Nephron (organoid): ENCODE measurements around the gene SLC7A4.

ENCODE experiments used
- H3K27ac Mint-ChIP-seq, 3 experiments: 2 replicates each; pipeline ENCODE4 v1.8.0; 2020; ENCODE audit warnings: mixed read lengths in 3 of 3, mild to moderate bottlenecking in 2 of 3, moderate library complexity in 1 of 3
- H3K27me3 Mint-ChIP-seq: 2 replicates; pipeline ENCODE4 v1.8.0; 2021; ENCODE audit warnings: low read depth, mild to moderate bottlenecking, moderate library complexity, mixed read lengths
- H3K36me3 Mint-ChIP-seq: 2 replicates; pipeline ENCODE4 v1.8.0; 2020; ENCODE audit warnings: low read depth, mixed read lengths
- H3K4me1 Mint-ChIP-seq: 2 replicates; pipeline ENCODE4 v1.8.0; 2020; ENCODE audit warnings: mixed read lengths
- H3K4me3 Mint-ChIP-seq, 3 experiments: 2 replicates each; pipeline ENCODE4 v1.8.0; 2020; ENCODE audit warnings: mild to moderate bottlenecking in 3 of 3, mixed read lengths in 3 of 3, moderate library complexity in 2 of 3
- H3K9me3 Mint-ChIP-seq: 2 replicates; pipeline ENCODE4 v1.8.0; 2020; ENCODE audit warnings: mixed read lengths
- TF ChIP-seq, protein P1 (sequence below), 3 experiments: fragments of 200-600 bp; sonication (generic); IDR thresholded peaks; one replicate each; pipeline ENCODE4 v1.5.0; 2021; ENCODE audit warnings: antibody characterized with exemption in 3 of 3; ENCODE audit not compliant: unreplicated experiment in 3 of 3

Gene SLC7A4, protein sequence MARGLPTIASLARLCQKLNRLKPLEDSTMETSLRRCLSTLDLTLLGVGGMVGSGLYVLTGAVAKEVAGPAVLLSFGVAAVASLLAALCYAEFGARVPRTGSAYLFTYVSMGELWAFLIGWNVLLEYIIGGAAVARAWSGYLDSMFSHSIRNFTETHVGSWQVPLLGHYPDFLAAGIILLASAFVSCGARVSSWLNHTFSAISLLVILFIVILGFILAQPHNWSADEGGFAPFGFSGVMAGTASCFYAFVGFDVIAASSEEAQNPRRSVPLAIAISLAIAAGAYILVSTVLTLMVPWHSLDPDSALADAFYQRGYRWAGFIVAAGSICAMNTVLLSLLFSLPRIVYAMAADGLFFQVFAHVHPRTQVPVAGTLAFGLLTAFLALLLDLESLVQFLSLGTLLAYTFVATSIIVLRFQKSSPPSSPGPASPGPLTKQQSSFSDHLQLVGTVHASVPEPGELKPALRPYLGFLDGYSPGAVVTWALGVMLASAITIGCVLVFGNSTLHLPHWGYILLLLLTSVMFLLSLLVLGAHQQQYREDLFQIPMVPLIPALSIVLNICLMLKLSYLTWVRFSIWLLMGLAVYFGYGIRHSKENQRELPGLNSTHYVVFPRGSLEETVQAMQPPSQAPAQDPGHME

DNA sequence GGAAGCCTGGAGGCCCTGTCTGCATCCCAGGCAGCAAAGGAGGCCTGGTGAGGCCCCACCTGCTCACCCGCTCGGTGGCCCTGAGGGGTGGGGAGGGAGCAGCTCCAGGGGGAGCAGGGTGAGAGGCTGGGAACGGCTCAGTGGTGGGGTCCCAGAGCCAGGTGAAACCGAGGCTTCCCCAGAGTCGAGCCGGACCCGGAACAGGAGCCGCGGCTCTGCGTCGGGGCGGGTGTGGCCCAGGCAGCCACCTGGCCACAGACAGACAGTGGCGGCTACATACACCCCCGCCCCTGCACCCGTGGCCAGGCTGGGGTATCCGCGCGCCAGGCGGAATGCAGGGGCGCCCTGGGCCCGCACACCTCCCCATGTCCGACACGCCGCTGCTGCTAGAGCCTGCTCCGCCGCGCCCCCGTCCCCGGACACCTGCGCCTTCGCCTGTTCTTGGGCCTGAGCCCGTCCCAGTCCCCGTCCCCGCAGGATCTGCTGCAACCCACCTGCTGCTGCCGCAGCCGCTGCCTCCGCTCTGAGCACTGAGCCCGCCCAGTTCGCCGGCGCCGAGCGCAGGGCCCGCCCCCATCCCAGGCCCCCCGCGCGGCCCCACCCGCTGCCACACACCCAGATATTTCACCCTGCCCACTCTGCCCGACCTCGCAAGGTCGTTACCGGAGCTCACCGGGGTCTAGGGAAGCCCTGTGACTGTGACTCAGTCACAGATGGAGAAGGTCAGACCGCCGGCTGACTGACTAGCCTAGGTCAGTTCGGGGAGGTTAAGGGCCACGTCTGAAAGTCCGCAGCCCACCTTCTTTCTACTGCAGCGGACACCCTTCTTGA is at the start of gene SLC7A4:
Gene SLC7A4 (minus strand): TSS at position 525 of the 831 bp plus-strand sequence. CDS start 749 bp downstream, outside the sequence.
- Mint-ChIP-seq H3K4me3 (peak within 1 kb of the TSS in 2 of 3 experiments; percentile 8 to 68), H3K4me1 (peaks cover 21% of the 10 kb centered on the region), H3K27ac (no peak within 1 kb of the TSS), H3K36me3 (no peaks in the 10 kb centered on the region), H3K27me3 (peaks cover 29% of the 10 kb centered on the region), H3K9me3 (no peaks in the 10 kb centered on the region)
- TF ChIP-seq, protein P1, sequence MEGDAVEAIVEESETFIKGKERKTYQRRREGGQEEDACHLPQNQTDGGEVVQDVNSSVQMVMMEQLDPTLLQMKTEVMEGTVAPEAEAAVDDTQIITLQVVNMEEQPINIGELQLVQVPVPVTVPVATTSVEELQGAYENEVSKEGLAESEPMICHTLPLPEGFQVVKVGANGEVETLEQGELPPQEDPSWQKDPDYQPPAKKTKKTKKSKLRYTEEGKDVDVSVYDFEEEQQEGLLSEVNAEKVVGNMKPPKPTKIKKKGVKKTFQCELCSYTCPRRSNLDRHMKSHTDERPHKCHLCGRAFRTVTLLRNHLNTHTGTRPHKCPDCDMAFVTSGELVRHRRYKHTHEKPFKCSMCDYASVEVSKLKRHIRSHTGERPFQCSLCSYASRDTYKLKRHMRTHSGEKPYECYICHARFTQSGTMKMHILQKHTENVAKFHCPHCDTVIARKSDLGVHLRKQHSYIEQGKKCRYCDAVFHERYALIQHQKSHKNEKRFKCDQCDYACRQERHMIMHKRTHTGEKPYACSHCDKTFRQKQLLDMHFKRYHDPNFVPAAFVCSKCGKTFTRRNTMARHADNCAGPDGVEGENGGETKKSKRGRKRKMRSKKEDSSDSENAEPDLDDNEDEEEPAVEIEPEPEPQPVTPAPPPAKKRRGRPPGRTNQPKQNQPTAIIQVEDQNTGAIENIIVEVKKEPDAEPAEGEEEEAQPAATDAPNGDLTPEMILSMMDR (IDR thresholded peaks at IDR 0.05; ENCODE audit: unreplicated experiment in 3 of 3) = no peak

DNA sequence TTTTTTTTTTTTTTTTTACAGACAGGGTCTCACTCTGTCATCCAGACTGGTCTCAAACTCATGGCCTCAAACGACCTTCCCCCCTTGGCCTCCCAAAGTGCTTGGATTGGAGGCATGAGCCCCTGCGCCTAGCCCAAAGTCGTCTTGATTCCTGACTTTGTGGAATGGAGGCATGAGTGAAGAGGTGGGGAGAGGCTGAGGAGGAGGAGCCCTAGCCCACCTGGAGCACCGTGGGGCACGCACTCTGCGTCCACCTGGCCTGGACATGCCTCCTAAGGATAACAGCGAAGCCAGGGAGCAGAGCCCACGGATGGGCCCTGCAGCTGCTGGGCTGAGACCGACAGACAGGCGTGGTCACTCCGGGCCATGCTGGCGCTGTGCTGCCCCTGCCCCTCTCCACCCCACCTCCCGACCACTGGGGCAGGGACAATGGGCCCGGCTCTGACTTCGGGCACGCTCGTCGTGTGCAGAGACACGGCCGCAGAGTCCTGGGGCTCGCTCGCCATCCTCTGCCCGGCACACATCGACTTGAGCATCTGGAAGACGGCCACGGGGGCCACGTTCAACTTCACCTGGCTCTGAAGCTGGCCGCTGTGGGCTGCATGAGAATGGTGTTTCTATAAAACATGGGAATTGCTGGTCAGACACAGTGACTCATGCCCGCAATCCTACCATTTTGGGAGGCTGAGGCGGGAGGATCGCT is 48.2 kb upstream of the SLC7A4 start:
- peaks cover 3% of the 10 kb centered on the region for H3K27me3 Mint-ChIP-seq
- H3K27ac Mint-ChIP-seq = no peak overlapping the region
- no peaks in the 10 kb centered on the region for H3K36me3 Mint-ChIP-seq
- no peaks in the 10 kb centered on the region for H3K4me1 Mint-ChIP-seq
- no peaks in the 10 kb centered on the region for H3K9me3 Mint-ChIP-seq
- no peak overlapping the region for H3K4me3 Mint-ChIP-seq
- TF ChIP-seq, protein P1 (IDR thresholded peaks at IDR 0.05; ENCODE audit: unreplicated experiment in 3 of 3) = no peak

DNA sequence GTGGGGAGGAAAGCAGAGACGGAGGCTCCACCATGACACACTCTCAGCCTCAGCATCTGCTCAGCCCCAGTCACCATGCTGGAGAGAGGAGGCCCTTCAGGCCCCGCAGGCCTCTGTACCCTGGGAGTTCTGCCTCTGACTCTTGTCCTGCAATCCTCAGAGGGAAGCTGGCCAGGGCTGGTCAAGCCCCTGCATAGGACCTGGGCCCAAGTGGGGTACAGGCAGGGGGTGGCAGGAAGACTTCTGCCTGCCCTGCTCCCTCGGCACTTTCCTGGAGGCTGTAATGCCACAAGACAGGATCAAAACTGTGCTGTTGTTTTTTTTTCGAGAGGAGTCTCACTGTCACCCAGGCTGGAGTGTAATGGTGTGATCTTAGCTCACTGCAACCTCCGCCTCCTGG is 47.1 kb upstream of the SLC7A4 start:
- no peak overlapping the region for H3K27ac Mint-ChIP-seq
- H3K27me3 Mint-ChIP-seq = peaks cover 3% of the 10 kb centered on the region
- no peaks in the 10 kb centered on the region for H3K9me3 Mint-ChIP-seq
- TF ChIP-seq, protein P1 (IDR thresholded peaks at IDR 0.05; ENCODE audit: unreplicated experiment in 3 of 3) = no peak
- no peaks in the 10 kb centered on the region for H3K36me3 Mint-ChIP-seq
- no peaks in the 10 kb centered on the region for H3K4me1 Mint-ChIP-seq
- no peak overlapping the region for H3K4me3 Mint-ChIP-seq

DNA sequence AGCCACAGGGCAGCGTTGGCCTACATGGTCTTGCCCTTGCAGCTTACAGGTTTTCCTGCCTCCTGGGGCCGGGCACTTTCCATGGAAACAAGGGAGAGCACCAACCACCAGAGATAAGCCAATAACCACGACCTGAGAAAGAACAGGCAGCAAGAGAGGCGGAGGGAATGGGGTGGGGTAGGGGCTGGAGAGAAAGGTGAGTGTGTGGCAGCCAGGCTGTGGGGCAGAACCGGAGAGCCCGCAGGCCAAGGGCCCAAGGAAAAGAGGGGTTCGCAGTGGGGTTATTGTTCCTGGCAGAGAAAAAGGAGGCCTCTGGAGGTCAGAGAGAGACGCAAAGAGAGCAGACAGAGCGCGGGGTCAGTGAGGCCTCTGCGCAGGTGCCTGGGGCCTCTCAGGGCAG is 46.6 kb upstream of the SLC7A4 start:
- Mint-ChIP-seq H3K4me1 (no peaks in the 10 kb centered on the region), H3K4me3 (no peak overlapping the region), H3K27me3 (peaks cover 3% of the 10 kb centered on the region), H3K36me3 (no peaks in the 10 kb centered on the region), H3K27ac (no peak overlapping the region), H3K9me3 (no peaks in the 10 kb centered on the region)
- TF ChIP-seq, protein P1 (IDR thresholded peaks at IDR 0.05; ENCODE audit: unreplicated experiment in 3 of 3) = no peak

DNA sequence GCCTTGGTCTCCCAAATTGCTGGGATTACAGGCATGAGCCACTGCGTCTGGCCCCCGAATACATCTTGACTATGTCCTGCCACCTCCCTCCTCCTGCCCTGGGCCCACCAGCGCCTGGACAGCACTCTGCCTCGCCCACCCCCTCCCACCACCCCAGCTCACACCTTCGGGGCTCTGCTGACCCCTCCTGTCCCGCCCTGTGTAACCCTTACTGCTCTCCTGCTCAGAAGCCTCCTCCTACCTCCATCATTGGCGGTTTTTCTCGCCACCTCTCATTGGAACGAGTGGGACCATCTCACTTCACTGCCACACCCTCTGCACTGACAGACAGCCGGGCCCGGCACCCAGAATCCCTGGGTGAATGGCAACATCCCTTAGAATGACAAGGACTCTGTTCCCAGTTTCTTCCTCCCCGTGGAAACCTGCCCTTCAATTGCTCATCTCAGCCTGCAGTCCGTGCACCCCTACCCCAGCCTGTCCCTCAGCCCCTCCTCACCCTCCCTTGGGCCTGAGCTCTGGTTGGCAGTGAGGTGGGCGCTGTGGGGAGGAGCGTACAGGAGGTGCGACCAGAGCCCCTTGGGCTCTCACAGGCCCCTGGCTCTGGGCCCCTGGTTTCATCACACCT is 45.6 kb upstream of the SLC7A4 start:
- Mint-ChIP-seq H3K36me3 (no peaks in the 10 kb centered on the region), H3K9me3 (no peaks in the 10 kb centered on the region), H3K27me3 (peaks cover 3% of the 10 kb centered on the region), H3K4me3 (no peak overlapping the region), H3K4me1 (no peaks in the 10 kb centered on the region), H3K27ac (no peak overlapping the region)
- TF ChIP-seq, protein P1 (IDR thresholded peaks at IDR 0.05; ENCODE audit: unreplicated experiment in 3 of 3) = no peak
